Uterus (tissue), 4 donors: ENCODE measurements around the gene PPFIBP1. TPM values are rescaled to one million over a fixed set of nuclear protein-coding genes. Genes with fewer than 3 reads are reported as not detected.
"Not testable (repeated sequence)": the region's sequence is repeated elsewhere in the genome, so short reads cannot be mapped to it uniquely, and the experiment has no call there.

Experiments used
- DNase-seq, 2 donors: peaks; one replicate each; pipeline ENCODE4 v3.0.0-alpha.2; 2019 to 2020
- H3K27ac ChIP-seq, 2 donors: fragments of 200-600 bp; sonication (generic); 1 replicate in 1 of 2; 2 replicates in 1 of 2; pipeline ENCODE4 v1.5.1; 2016 to 2018
- H3K27me3 ChIP-seq, 2 donors: fragments of 200-600 bp; sonication (generic); one replicate each; pipeline ENCODE4 v1.5.1; 2018 to 2019; ENCODE audit warnings: control low read depth in 1 of 2
- H3K36me3 ChIP-seq, 2 donors: fragments of 200-600 bp; sonication (generic); one replicate each; pipeline ENCODE4 v1.5.1; 2019; ENCODE audit warnings: control low read depth in 1 of 2
- H3K4me1 ChIP-seq, 2 donors: fragments of 200-600 bp; sonication (generic); one replicate each; pipeline ENCODE4 v1.5.1; 2018 to 2019; ENCODE audit warnings: control low read depth in 1 of 2
- H3K4me3 ChIP-seq, 2 donors: fragments of 200-600 bp; sonication (generic); 1 replicate in 1 of 2; 2 replicates in 1 of 2; pipeline ENCODE4 v1.5.1; 2018 to 2019; ENCODE audit warnings: mild to moderate bottlenecking in 1 of 2
- H3K9me3 ChIP-seq, 2 donors: fragments of 200-600 bp; sonication (generic); one replicate each; pipeline ENCODE4 v1.5.1; 2019; ENCODE audit warnings: control low read depth in 1 of 2
- CTCF ChIP-seq, 4 experiments: fragments of 200-600 bp in 2 of 4; fragments of 450-650 bp in 2 of 4; sonication (generic) in 2 of 4; IDR thresholded peaks; one replicate each; pipeline ENCODE4 v1.5.1; 2016 to 2019; ENCODE audit warnings: antibody characterized with exemption in 4 of 4, mild to moderate bottlenecking in 2 of 4, moderate library complexity in 1 of 4
- POLR2A ChIP-seq, 2 donors: fragments of 450-650 bp; IDR thresholded peaks; one replicate each; pipeline ENCODE4 v1.6.1; 2016; ENCODE audit warnings: antibody characterized with exemption in 2 of 2, mild to moderate bottlenecking in 1 of 2, moderate library complexity in 1 of 2
- intact Hi-C: fragments of 100-400 bp; cut with DNase I; formaldehyde crosslinking; loops from one replicate; pipeline ENCODE4 v1.15.1; 2023; ENCODE audit warnings: low total_unique reads
- total RNA-seq, 4 donors: library from RNA; depleted of rRNA in 3 of 4; stranded (reverse); fragments of >200 nt in 3 of 4; gene quantifications; one replicate each; pipeline versions ENCODE4 v1.1.0 to v1.2.4, GENCODE V29; 2014 to 2023
- donor health status: DM: yes; HTN: yes; CAD: no.

Gene PPFIBP1
- total RNA-seq, 4 donors from 2014 or later: 43.8 to 139 (median 82.7) TPM

- intact Hi-C loops: no loop called here
- no peak for DNase-seq
- peaks cover 0 to 7% of the 10 kb centered on the region in 2 donors for H3K4me1 ChIP-seq
- H3K9me3 ChIP-seq: no peaks in the 10 kb centered on the region
- no peaks in the 10 kb centered on the region for H3K27me3 ChIP-seq
- peak overlapping the region; percentile 27 to 59 for H3K27ac ChIP-seq
- H3K36me3 ChIP-seq: no peaks in the 10 kb centered on the region
- no peak overlapping the region for H3K4me3 ChIP-seq
- TF ChIP-seq POLR2A (IDR thresholded peaks at IDR 0.05) (no peak), CTCF (IDR thresholded peaks at IDR 0.05) (no peak)
Observed at GRCh38 chr12:27578689-27579372, 54.8 kb downstream of the PPFIBP1 start.

GRCh38 chr12:27580561-27581330, 56.7 kb downstream of the PPFIBP1 start:
- no peaks in the 10 kb centered on the region for H3K36me3 ChIP-seq
- H3K9me3 ChIP-seq: no peaks in the 10 kb centered on the region
- no peak for DNase-seq
- intact Hi-C loops: no loop called here
- H3K27me3 ChIP-seq: no peaks in the 10 kb centered on the region
- no peak overlapping the region for H3K4me3 ChIP-seq
- H3K27ac ChIP-seq: peak overlapping the region in 1 of 2 donors; percentile 27
- peaks cover 0 to 7% of the 10 kb centered on the region in 2 donors for H3K4me1 ChIP-seq
- TF ChIP-seq POLR2A (IDR thresholded peaks at IDR 0.05) (no peak), CTCF (IDR thresholded peaks at IDR 0.05) (no peak)

GRCh38 chr12:27581331-27581671, 57.3 kb downstream of the PPFIBP1 start:
- DNase-seq, H3K9me3 ChIP-seq, H3K36me3 ChIP-seq, H3K27me3 ChIP-seq, H3K4me3 ChIP-seq, H3K4me1 ChIP-seq, intact Hi-C loops: not testable (repeated sequence)
- H3K27ac ChIP-seq: peak overlapping the region in 1 of 2 donors; percentile 27

- H3K4me1 ChIP-seq, DNase-seq, intact Hi-C loops, H3K9me3 ChIP-seq, H3K27me3 ChIP-seq, H3K4me3 ChIP-seq, H3K36me3 ChIP-seq: not testable (repeated sequence)
- H3K27ac ChIP-seq: peak overlapping the region; percentile 27 to 38
Observed at GRCh38 chr12:27581833-27582232, 57.8 kb downstream of the PPFIBP1 start.

- peak overlapping the region; percentile 38 to 59 for H3K27ac ChIP-seq
- H3K4me1 ChIP-seq, DNase-seq, H3K36me3 ChIP-seq, H3K4me3 ChIP-seq, H3K27me3 ChIP-seq, intact Hi-C loops, H3K9me3 ChIP-seq: not testable (repeated sequence)
Observed at GRCh38 chr12:27582445-27582844, 58.4 kb downstream of the PPFIBP1 start.

- H3K27ac ChIP-seq: peak overlapping the region; percentile 38 to 59
- intact Hi-C loops: no loop called here
Observed at GRCh38 chr12:27583057-27583797, 59.2 kb downstream of the PPFIBP1 start.

More at GRCh38 chr12:27583057-27583797, 59.2 kb downstream of the PPFIBP1 start:
- Histone ChIP-seq H3K4me3 (no peak overlapping the region), H3K27me3 (no peaks in the 10 kb centered on the region), H3K4me1 (peaks cover 0 to 7% of the 10 kb centered on the region in 2 donors), H3K36me3 (no peaks in the 10 kb centered on the region), H3K9me3 (no peaks in the 10 kb centered on the region)
- TF ChIP-seq POLR2A (IDR thresholded peaks at IDR 0.05) (no peak), CTCF (IDR thresholded peaks at IDR 0.05) (no peak)
- DNase-seq: no peak
